GM19043 (cell line): ENCODE measurements around the gene KLHL21.
A peak's percentile ranks its signal among the peaks of the same experiment; 100 is the strongest.

Experiments used
- ATAC-seq: cut with Tn5 transposase; IDR thresholded peaks from one replicate; pipeline ENCODE4 v1.9.1; 2021; ENCODE audit warnings: low read depth; ENCODE audit not compliant: unreplicated experiment

The KLHL21 gene

DNA sequence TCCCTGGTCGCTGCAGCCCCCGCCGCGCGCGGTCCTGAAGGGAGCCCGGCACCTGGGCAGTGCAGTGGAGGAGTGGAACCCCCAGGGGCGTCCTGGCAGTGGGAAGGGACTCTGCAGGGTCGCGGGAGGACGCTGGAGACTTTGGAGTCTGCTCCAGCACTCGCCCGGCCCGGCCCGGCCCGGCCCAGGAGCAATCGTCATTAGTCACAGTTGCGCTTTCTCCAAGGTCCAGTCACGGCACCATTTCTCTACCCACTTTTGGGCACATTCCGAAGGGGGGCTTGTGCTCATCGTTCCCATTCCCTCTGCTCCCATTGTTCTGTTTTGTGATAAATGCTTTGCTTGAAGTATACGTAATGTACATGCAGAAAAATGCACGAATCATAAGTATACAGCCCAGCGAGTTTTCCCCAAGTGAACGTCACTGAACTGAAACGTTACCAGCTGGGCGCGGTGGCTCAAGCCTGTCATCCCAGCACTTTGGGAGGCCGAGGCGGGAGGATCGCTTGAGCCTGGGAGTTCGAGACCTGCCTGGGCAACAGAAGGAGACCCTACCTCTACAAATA lies 23.0 kb upstream of the KLHL21 start:
- ATAC-seq, result peak; percentile 19

- peak; percentile 86 for ATAC-seq
Observed at GRCh38 chr1:6624710-6625583, 22.3 kb upstream of the KLHL21 start, which contains the start of gene THAP3. TSS of gene THAP3 (plus strand) at chr1:6624868. CDS start at chr1:6625219, 351 bp downstream.

- ATAC-seq, result no peak
Observed at GRCh38 chr1:6623269-6623965, 20.7 kb upstream of the KLHL21 start.

GRCh38 chr1:6622396-6623152 lies 19.9 kb upstream of the KLHL21 start:
- no peak for ATAC-seq

DNA sequence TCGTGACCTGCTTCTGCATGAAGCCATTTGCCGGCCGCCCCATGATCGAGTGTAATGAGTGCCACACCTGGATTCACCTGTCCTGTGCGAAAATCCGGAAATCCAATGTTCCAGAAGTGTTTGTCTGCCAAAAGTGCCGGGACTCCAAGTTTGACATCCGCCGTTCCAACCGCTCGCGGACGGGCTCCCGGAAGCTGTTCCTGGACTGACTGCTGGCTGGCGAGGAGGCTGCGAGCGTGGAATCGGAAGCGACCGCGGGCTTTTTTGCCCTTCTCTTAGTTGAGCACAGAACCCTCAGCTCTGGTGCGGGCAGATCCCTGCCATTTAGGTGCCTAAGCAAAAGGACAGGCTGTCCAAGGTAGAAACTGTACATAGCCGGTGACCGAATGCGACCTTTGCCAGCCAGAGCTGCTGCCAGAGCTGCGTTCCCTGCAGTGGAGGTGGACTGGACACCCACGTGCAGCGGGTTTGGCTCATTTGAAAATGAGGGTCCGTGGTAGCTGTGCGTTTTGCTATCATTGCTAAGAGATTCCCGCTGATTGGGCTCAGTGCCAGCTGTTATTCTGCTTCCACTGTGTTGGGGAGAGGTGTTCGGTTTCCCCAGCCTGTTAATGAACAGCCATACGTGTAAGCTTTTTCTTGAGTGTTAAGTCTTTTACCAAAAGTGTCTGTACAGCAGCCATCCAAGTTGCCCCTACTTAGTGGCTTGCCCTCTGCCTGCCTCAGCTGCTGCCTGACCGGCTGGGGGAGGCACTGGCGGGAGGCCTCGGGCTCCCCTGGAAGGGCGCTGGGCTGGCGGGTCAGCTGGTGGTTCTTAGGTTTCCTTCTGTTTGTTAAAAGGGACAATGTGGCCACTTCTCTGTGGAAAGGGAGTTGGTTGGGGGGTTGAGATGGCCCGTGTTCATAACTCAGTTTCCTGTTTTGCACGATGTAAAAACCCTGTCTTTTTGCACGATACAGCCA lies 19.0 kb upstream of the KLHL21 start:
- ATAC-seq, result no peak

GRCh38 chr1:6619045-6619444 lies 16.4 kb upstream of the KLHL21 start:
- ATAC-seq, result no peak

DNA sequence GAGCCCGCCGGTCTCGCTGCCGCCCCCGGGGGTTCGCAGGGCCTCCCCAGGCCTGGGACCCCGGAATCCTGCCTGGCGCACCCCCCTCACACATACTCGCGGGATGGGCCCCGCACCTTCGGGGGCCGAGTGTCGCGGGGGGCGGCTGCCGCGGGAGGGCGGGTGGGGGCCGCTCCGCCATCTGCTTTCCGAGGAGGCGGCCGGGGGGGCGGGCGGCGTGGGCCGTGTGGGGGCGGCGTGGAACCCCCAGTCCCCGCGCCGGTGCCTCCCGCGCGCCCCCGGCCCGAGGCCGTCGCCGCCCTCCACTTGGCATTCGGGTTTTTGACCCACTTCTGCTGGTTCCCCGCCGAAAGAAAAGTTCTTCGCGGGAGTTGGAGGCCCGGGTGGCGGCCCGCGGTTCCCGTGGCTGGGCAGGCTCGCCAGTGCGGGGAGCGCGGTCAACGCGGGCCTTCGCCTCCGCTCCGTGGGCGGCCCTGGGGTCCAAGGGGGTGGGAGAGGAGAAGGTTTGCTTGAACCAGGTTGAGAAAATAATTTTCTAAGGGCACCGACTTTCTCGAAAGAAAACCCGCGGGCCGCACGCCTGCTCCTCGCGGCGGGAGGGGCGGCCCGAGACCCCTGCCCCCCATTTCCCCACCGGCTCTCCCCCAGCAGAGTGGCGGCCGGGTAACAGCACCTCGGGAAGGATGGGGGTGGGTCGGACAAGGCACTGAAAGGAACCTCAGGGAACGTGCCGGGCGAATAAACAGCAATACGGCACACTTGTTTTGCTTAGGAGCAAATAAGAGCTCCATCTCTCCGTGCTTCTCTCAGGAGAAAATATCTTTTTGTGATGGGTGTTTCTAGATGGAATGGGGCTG lies 12.5 kb upstream of the KLHL21 start:
- no peak for ATAC-seq

- ATAC-seq, result no peak
Observed at GRCh38 chr1:6614019-6614928, 11.6 kb upstream of the KLHL21 start.

- peak; percentile 97 for ATAC-seq
Observed at GRCh38 chr1:6613361-6614018, 10.8 kb upstream of the KLHL21 start, which contains the start of gene PHF13. TSS of gene PHF13 (plus strand) at chr1:6613731. CDS start at chr1:6614067, 336 bp downstream.

DNA sequence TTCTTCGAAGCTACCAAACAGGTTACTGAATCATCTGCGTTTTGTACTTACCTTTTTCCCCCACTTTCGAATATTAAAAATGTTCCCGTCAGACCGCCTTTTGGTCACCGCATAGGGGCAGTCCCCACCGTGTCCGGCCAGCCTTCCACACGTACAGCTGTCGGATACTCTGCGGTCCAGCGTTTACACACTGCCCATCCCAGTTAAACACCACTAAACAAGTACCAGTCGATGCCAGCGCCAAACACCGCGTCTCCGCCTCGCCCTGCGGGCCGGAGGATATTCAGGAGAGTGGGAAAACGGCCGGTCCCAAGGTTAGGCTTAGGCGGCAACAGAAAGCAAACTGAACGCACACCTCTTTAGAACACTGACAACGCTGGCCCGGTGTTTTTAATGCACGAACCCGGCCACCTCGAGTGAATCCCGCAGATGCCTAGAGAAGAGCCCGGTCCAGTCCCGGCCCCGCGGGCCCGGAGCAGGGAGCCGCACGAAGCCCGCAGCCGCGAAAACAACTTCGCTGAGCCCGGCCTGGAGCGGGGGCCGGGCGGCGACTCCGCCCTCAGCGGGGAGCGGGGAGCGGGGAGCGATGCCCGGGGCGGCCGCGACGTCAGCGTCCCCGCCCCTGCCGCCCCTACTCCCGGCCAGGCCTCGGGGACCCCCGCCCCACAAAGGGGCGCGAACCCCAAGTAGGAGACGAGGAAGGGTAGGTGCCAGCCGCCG lies 10.1 kb upstream of the KLHL21 start:
- peak; percentile 19 for ATAC-seq

DNA sequence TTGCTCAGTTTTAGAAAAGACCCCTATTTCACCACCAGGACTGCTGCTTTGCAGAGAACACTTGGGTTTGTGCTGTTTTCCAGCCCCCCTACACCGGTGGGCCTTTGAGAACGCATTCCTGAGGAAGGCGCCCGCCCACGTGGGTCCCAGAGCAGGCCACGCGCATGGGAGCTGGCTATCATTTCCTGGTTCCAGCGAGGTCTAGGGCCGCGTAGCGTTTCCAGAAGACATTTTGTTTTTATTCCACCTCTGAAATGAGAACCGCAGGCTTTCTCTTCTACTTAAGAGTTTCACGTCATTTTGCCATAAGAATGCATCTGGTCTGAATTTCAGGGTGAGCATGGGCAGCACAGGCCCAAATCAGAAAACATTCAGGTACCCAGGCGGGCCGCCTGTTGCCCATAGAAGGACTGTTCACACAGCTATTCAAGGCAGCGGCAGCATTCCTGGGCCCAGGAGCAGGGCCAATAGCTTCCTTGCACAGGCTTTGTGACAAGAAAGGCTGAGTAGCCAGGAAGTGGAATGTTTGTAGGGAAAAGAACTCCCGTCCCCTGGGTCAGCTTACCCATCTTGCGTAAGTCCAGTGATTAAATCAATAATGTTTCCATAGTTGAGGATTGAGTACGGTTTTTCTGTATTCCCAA lies 1.4 kb upstream of the KLHL21 start:
- no peak for ATAC-seq

GRCh38 chr1:6603238-6603914 lies 707 bp upstream of the KLHL21 start:
- ATAC-seq, result peak; percentile 28

- ATAC-seq, result peak; percentile 27
Observed at GRCh38 chr1:6601923-6602668, 573 bp downstream of the KLHL21 start.

DNA sequence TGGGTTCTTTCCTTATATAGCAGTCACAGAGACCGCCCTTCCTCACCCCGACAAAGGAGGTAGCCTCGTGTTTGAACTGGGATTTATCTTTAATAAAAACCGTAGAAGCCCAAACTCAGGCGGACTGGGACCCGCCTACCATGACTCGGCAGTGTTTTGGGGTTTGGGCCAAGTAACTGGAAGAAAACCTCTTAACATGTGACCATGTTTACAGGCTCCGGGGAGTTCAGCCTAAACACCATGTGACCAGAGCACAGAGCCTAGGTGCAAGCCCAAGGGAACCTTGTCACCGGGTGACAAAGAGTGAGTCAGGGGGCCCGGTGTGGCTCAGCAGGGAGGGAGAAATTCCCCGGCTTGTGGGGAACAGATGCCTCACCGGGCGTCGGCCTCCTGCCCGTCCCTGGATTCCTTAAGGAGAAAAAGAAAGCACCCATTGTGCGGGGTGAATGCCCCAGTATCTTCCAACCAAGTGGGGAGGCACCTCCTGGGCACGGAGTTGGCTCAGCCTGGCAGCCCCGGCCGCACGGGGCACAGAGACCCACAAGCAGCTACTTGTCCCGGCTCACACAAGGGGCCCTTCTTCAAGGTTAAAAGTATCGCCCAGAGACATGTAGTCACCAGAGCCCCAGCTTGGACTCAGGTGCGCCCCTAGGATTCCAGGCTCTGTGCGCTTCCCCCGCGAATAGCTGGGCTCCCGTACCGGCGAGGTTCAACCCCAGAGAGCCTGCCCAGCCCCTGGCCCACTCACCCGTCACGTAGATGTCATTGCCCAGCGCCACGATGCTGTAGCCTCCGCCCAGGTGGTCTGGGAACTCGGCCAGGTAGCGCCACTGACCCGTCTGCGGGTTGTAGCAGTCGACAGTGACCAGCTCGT lies 1.4 kb downstream of the KLHL21 start:
- no peak for ATAC-seq
